IMR-90 (cell line): ENCODE measurements around the gene S100A4. TPM values are rescaled to one million over a fixed set of nuclear protein-coding genes. Genes with fewer than 3 reads are reported as not detected.

Experiments
- ATAC-seq: fragments of 200-7000 bp; cut with Tn5 transposase; 2 replicates; pipeline ENCODE4 v1.9.1; 2020; ENCODE audit warnings: low read depth, mild to moderate bottlenecking, moderate library complexity
- BruUV-seq: library from RNA; stranded (reverse); fragments of 400-500 nt; replicated peaks from 2 replicates; lab custom pipeline; 2021; lab: Mats Ljungman, UMichigan
- CTCF ChIA-PET: fragments of 300-600 bp; formaldehyde crosslinking; extraction: SDS; loops from one replicate; lab custom pipeline; 2021; ENCODE audit warnings: antibody characterized with exemption; lab: Yijun Ruan, JAX
- POLR2A ChIA-PET: fragments of 300-600 bp; sonication (Branson Sonifier 250); formaldehyde crosslinking; loops from one replicate; lab custom pipeline; 2022; ENCODE audit warnings: antibody characterized with exemption; ENCODE audit not compliant: unreplicated experiment; lab: Charles Lee
- DNase-seq: peaks from one replicate; pipeline ENCODE4 v3.0.0; 2013
- H2AFZ ChIP-seq: replicated peaks from 2 replicates; pipeline ENCODE3; 2013; ENCODE audit warnings: low read length, mild to moderate bottlenecking; ENCODE audit not compliant: poor library complexity
- H2AK5ac ChIP-seq: 2 replicates; pipeline ENCODE4 v1.6.1; 2013; ENCODE audit warnings: low read depth, low read length, inconsistent platforms
- H2AK9ac ChIP-seq: replicated peaks from 2 replicates; pipeline ENCODE3; 2013; ENCODE audit warnings: mild to moderate bottlenecking, low read depth, low read length, moderate library complexity; ENCODE audit not compliant: poor library complexity
- H2BK120ac ChIP-seq: 2 replicates; pipeline ENCODE4 v1.6.1; 2013; ENCODE audit warnings: low read depth, low read length, inconsistent platforms
- H2BK15ac ChIP-seq: 3 replicates; pipeline ENCODE4 v1.6.1; 2013; ENCODE audit warnings: low read depth, low read length, inconsistent platforms
- H2BK20ac ChIP-seq: 2 replicates; pipeline ENCODE4 v1.6.1; 2013; ENCODE audit warnings: low read depth, mild to moderate bottlenecking, inconsistent platforms, low read length, moderate library complexity
- H2BK5ac ChIP-seq: 2 replicates; pipeline ENCODE4 v1.6.1; 2013; ENCODE audit warnings: mild to moderate bottlenecking, low read depth, low read length, inconsistent platforms; ENCODE audit not compliant: poor library complexity, severe bottlenecking
- H3K14ac ChIP-seq: replicated peaks from 2 replicates; pipeline ENCODE4 v1.6.1; 2013; ENCODE audit warnings: low read depth, low read length, inconsistent platforms
- H3K18ac ChIP-seq: 2 replicates; pipeline ENCODE4 v1.6.1; 2013; ENCODE audit warnings: low read depth, low read length, control low read depth
- H3K23ac ChIP-seq: 2 replicates; pipeline ENCODE4 v1.6.1; 2013; ENCODE audit warnings: low read depth, low read length, inconsistent platforms
- H3K27ac ChIP-seq: 2 replicates; pipeline ENCODE4 v1.5.1; 2013; ENCODE audit warnings: mild to moderate bottlenecking, control low read depth, low read length; ENCODE audit not compliant: insufficient read depth
- H3K27me3 ChIP-seq: 2 replicates; pipeline ENCODE4 v1.6.1; 2013; ENCODE audit warnings: low read length; ENCODE audit not compliant: control insufficient read depth, insufficient read depth
- H3K36me3 ChIP-seq: 2 replicates; pipeline ENCODE4 v1.6.1; 2013; ENCODE audit warnings: low read length, mixed read lengths; ENCODE audit not compliant: control insufficient read depth, insufficient read depth
- H3K4ac ChIP-seq: 2 replicates; pipeline ENCODE4 v1.6.1; 2013; ENCODE audit warnings: low read depth, low read length, inconsistent platforms
- H3K4me1 ChIP-seq: 2 replicates; pipeline ENCODE4 v1.6.1; 2013; ENCODE audit warnings: low read length, mixed read lengths; ENCODE audit not compliant: control insufficient read depth, insufficient read depth
- H3K4me2 ChIP-seq: 2 replicates; pipeline ENCODE4 v1.6.1; 2013; ENCODE audit warnings: low read depth, mild to moderate bottlenecking, control low read depth, low read length, moderate library complexity
- H3K4me3 ChIP-seq: 2 replicates; pipeline ENCODE4 v1.5.1; 2013; ENCODE audit warnings: low read depth, mild to moderate bottlenecking, control low read depth, low read length, moderate library complexity; ENCODE audit not compliant: insufficient read depth
- H3K56ac ChIP-seq: 2 replicates; pipeline ENCODE4 v1.6.1; 2013; ENCODE audit warnings: low read length, inconsistent platforms; ENCODE audit not compliant: insufficient read depth; ENCODE audit errors: extremely low read depth
- H3K79me1 ChIP-seq, 2 experiments: 2 replicates each; pipeline ENCODE4 v1.6.1; 2013; ENCODE audit warnings: low read length in 2 of 2, inconsistent platforms in 1 of 2, low read depth in 1 of 2
- H3K9ac ChIP-seq: 2 replicates; pipeline ENCODE4 v1.6.1; 2013; ENCODE audit warnings: low read depth, low read length, control low read depth
- H3K9me1 ChIP-seq: 2 replicates; pipeline ENCODE4 v1.6.1; 2013; ENCODE audit warnings: low read length, inconsistent platforms; ENCODE audit not compliant: insufficient read depth
- H3K9me3 ChIP-seq: 2 replicates; pipeline ENCODE4 v1.6.1; 2013; ENCODE audit warnings: low read length; ENCODE audit not compliant: control insufficient read depth, insufficient read depth
- H4K20me1 ChIP-seq: 2 replicates; pipeline ENCODE4 v1.6.1; 2013; ENCODE audit warnings: low read length, inconsistent platforms; ENCODE audit not compliant: insufficient read depth
- H4K5ac ChIP-seq: 2 replicates; pipeline ENCODE4 v1.6.1; 2013; ENCODE audit warnings: mild to moderate bottlenecking, low read depth, low read length, control low read depth
- H4K8ac ChIP-seq, 2 experiments: 2 replicates each; pipeline ENCODE4 v1.6.1; 2013; ENCODE audit warnings: low read depth in 2 of 2, low read length in 2 of 2, control low read depth in 1 of 2, inconsistent platforms in 1 of 2
- H4K91ac ChIP-seq: 2 replicates; pipeline ENCODE4 v1.6.1; 2013; ENCODE audit warnings: low read depth, low read length, inconsistent platforms; ENCODE audit not compliant: insufficient read depth
- BHLHE40 ChIP-seq: fragments of 150-350 bp; IDR thresholded peaks from 2 replicates; pipeline ENCODE4 v1.6.1; 2016; ENCODE audit warnings: mild to moderate bottlenecking, low read depth, low read length
- CHD1 ChIP-seq: IDR thresholded peaks from 2 replicates; pipeline ENCODE4 v1.6.1; 2012; ENCODE audit warnings: low read depth, low read length, improper control_type of control experiment
- FOS ChIP-seq: fragments of 150-350 bp; IDR thresholded peaks from 2 replicates; pipeline ENCODE4 v1.6.1; 2016; ENCODE audit warnings: low read depth, low read length
- MXI1 ChIP-seq: IDR thresholded peaks from 2 replicates; pipeline ENCODE4 v1.6.1; 2012; ENCODE audit warnings: low read depth, mild to moderate bottlenecking, low read length, moderate library complexity, borderline replicate concordance
- NFE2L2 ChIP-seq: fragments of 150-350 bp; IDR thresholded peaks from 2 replicates; pipeline ENCODE4 v1.6.1; 2016; ENCODE audit warnings: low read depth, mild to moderate bottlenecking, low read length
- POLR2A ChIP-seq: IDR thresholded peaks from 2 replicates; pipeline ENCODE4 v1.6.1; 2012; ENCODE audit warnings: mild to moderate bottlenecking, low read depth, low read length
- RAD21 ChIP-seq: IDR thresholded peaks from 2 replicates; pipeline ENCODE4 v1.6.1; 2012; ENCODE audit warnings: low read length, improper control_type of control experiment
- SMC3 ChIP-seq: fragments of 150-350 bp; IDR thresholded peaks from 2 replicates; pipeline ENCODE4 v1.6.1; 2016; ENCODE audit warnings: low read depth, mild to moderate bottlenecking, antibody characterized with exemption, low read length, moderate library complexity
- WGBS, 2 experiments: methylation state at CpG; one replicate each; pipeline versions ENCODE4 v1.1.5 to v1.1.7; 2013; ENCODE audit warnings: missing lambda C conversion rate in 2 of 2; ENCODE audit not compliant: insufficient read length in 1 of 2; ENCODE audit errors: extremely low coverage in 2 of 2; 5-methylcytosine and 5-hydroxymethylcytosine counted together
- dilution Hi-C: fragments of 300-500 bp; cut with HindIII; formaldehyde crosslinking; loops from one replicate; pipeline ENCODE4 v1.14.3; 2018; ENCODE audit warnings: low sequenced_read_pairs; ENCODE audit not compliant: unreplicated experiment
- in situ Hi-C: fragments of 300-500 bp; cut with MboI; formaldehyde crosslinking; loops from 3 replicates; pipeline ENCODE4 v1.14.3; 2019; ENCODE audit warnings: low sequenced_read_pairs, inconsistent platforms, mixed read lengths
- intact Hi-C: fragments of 100-400 bp; cut with micrococcal nuclease; formaldehyde crosslinking; loops from 2 replicates; pipeline ENCODE4 v1.10.0; 2022
- polyA plus RNA-seq, 3 experiments: library from polyadenylated mRNA; depleted of rRNA; stranded (reverse); fragments of >200 nt; gene quantifications; 2 replicates each; pipeline ENCODE4 v1.2.3, GENCODE V29; 2012; ENCODE audit warnings: low replicate concordance in 1 of 3
- total RNA-seq: library from RNA; depleted of rRNA; stranded (reverse); fragments of >200 nt; gene quantifications from 2 replicates; pipeline ENCODE4 v1.2.3, GENCODE V29; 2012
- TF ChIP-seq, protein P1 (sequence below): conservative IDR thresholded peaks from 2 replicates; pipeline ENCODE4 v1.5.1; 2012; ENCODE audit warnings: mild to moderate bottlenecking, low read depth, low read length, improper control_type of control experiment

The S100A4 gene
- total and polyA plus RNA-seq, 2 of the 4 experiments (the other 2 are of a cell fraction), result 5.6 to 16.6 TPM

DNA sequence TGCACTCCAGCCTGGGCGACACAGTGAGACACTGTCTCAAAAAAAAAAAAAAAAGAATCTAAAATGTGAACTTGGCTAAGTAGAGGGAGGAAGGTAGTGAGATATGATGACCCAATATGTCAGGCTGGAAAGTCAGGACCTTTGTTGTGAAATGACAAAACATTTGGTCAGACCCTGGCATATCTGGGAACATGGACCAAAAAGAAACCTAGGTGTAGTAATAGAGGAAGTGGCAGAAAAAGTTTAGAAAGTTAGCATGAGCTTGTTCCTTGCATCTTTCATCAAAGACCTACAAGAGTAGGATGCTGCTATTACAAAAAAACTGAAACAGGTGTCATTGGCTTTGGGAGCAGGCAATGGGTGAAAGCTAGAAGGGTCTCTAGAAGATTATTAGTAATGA lies 10.7 kb upstream of the S100A4 start:
- H3K4ac ChIP-seq, result no peak overlapping the region
- no CpG with 5 or more reads among the region's 1 CpG for WGBS, 2 experiments
- H3K9me3 ChIP-seq, result no peaks in the 10 kb centered on the region
- ChIA-PET CTCF (no interaction called here), POLR2A (no interaction called here)
- no peak overlapping the region for H3K56ac ChIP-seq
- peaks cover 17% of the 10 kb centered on the region for H3K4me1 ChIP-seq
- H2BK5ac ChIP-seq, result no peak overlapping the region
- H2AFZ ChIP-seq, result no peak overlapping the region
- no peaks in the 10 kb centered on the region for H3K36me3 ChIP-seq
- H3K79me1 ChIP-seq, result peaks cover 0 to 4% of the 10 kb centered on the region in 2 experiments; a peak in 1 of 4 replicates
- no peak overlapping the region for H2AK5ac ChIP-seq
- peaks cover 22% of the 10 kb centered on the region for H3K9me1 ChIP-seq
- H4K5ac ChIP-seq, result no peak overlapping the region
- dilution Hi-C loops (no loop called here), intact Hi-C loops (no loop called here), in situ Hi-C loops (no loop called here)
- DNase-seq (no peak), ATAC-seq (no peak)
- H4K8ac ChIP-seq, result no peak overlapping the region
- H2BK15ac ChIP-seq, result no peak overlapping the region
- no peak overlapping the region; the same call in 1 of the 2 replicates for H3K14ac ChIP-seq
- no peaks in the 10 kb centered on the region for H3K27me3 ChIP-seq
- no peak overlapping the region for H4K91ac ChIP-seq
- TF ChIP-seq NFE2L2 (no peak), BHLHE40 (no peak), SMC3 (no peak), POLR2A (no peak), FOS (no peak), CHD1 (no peak), RAD21 (no peak), MXI1 (no peak)
- TF ChIP-seq, protein P1, sequence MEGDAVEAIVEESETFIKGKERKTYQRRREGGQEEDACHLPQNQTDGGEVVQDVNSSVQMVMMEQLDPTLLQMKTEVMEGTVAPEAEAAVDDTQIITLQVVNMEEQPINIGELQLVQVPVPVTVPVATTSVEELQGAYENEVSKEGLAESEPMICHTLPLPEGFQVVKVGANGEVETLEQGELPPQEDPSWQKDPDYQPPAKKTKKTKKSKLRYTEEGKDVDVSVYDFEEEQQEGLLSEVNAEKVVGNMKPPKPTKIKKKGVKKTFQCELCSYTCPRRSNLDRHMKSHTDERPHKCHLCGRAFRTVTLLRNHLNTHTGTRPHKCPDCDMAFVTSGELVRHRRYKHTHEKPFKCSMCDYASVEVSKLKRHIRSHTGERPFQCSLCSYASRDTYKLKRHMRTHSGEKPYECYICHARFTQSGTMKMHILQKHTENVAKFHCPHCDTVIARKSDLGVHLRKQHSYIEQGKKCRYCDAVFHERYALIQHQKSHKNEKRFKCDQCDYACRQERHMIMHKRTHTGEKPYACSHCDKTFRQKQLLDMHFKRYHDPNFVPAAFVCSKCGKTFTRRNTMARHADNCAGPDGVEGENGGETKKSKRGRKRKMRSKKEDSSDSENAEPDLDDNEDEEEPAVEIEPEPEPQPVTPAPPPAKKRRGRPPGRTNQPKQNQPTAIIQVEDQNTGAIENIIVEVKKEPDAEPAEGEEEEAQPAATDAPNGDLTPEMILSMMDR, result no peak
- H3K9ac ChIP-seq, result no peak overlapping the region
- no peak overlapping the region for H3K18ac ChIP-seq
- no peak overlapping the region for H2BK20ac ChIP-seq
- no TSS peak for BruUV-seq
- H4K20me1 ChIP-seq, result no peaks in the 10 kb centered on the region
- H3K23ac ChIP-seq, result no peak overlapping the region
- no peak overlapping the region for H2BK120ac ChIP-seq
- H3K4me3 ChIP-seq, result no peak overlapping the region
- no peak overlapping the region for H2AK9ac ChIP-seq
- no peak overlapping the region for H3K27ac ChIP-seq
- H3K4me2 ChIP-seq, result no peak overlapping the region
